Fibroblast of peridontal ligament (primary cell): ENCODE measurements around the gene PTGER4.
"Not testable (repeated sequence)": the region's sequence is repeated elsewhere in the genome, so short reads cannot be mapped to it uniquely, and the experiment has no call there.

Experiments used
- DNase-seq: peaks from one replicate; pipeline ENCODE4 v3.0.0-alpha.2; 2010; ENCODE audit errors: extremely low read depth

PTGER4 gene

GRCh38 chr5:40679913-40680681 is at the start of gene PTGER4:
Gene PTGER4 (plus strand): TSS chr5:40679915. CDS start chr5:40680994, 1,079 bp downstream.
- DNase-seq = peak; percentile 28

DNA sequence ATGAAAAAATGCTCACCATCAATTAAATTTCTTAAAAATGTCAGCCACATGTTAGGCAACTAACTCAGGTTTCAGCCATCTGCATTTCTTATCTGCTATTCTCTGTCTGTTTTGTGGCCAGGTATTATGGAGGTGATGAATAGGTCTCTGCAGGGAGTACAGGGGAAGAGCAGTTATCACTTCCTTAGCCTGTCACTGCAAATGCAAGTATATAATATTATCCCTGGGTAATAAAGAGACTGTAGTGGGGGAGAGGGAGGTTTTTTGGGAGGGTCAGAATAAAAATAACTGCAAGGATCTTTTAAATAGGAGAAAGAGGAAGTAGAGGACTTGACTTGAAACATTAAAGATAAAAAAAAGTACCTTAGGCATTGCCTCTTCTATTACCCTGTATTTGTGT is 49.6 kb upstream of the PTGER4 start:
- DNase-seq = no peak

DNA sequence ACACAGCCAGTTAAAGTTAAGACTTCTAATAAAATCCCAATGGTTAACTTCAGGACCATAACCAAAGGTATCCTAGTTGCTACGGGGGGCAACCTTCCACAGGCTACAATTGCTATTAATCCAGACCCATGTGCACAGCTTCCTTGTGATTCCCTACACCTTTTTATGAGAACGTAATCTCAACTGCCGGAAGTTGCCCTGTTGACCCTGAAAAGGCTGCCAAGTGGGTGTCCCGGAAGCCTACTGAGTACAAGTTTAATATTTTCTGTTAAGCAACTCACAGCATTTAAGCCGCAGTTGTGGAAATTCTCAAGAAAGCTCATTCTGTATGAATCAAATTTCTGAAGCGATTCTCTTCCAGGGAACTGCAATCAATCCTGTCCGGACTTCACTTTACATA is 48.5 kb upstream of the PTGER4 start:
- no peak for DNase-seq

DNA sequence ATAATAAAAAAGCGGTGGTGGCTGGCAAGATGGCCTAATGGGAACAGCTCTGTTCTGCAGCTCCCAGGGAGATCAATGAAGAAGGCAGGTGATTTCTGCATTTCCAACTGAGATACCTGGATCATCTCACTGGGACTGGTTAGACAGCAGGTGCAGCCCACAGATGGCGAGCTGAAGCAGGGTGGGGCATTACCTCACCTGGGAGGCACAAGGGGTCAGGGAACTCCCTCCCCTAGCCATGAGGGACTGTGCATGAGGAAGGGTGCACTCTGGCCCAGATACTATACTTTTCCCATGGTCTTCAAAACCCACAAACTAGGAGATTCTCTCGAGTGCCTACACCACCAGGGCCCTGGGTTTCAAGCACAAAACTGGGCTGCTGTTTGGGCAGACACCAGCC is 45.6 kb upstream of the PTGER4 start:
- no peak for DNase-seq

GRCh38 chr5:40634593-40634992 is 45.1 kb upstream of the PTGER4 start:
- no peak for DNase-seq

- DNase-seq = not testable (repeated sequence)
These were observed 40.2 kb upstream of the PTGER4 start for GRCh38 chr5:40639531-40639930.

DNA sequence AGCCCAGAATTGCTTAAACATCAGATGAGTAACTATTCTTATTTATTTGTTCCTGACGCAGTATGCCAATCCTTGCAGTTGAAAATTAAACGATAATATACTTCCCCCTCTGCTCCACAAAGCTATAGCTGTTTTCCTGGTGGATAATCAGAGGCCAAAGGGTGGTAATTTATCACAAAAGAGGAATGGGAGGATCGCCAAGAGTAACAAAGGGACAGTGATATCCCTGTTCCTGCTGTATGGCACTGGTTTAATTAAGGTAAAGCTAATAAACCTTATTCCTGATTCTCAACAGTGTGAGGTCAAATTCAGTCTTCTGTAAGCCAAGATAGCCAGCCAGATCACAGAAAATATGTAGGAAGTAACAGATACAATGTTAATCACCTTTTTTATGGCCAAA is 33.4 kb upstream of the PTGER4 start:
- no peak for DNase-seq

DNA sequence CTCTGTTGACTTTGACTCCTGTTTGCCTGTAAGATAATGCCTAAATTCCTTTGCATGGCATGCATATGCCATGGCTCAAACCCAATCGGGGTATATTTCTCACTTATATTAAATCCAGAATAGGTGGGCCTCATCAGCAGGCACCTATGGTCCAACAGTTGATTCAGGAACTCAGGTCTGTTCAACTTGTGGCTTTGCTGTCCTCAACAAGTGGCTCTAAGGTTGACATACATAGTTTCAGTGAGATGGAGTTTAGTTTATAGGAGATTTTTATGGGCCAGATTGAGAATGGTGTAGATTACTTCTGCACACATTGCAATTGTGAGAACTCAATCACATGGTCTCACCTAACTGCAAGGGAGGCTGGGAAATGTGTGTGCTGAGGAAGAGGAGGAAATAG is 31.6 kb upstream of the PTGER4 start:
- no peak for DNase-seq

GRCh38 chr5:40649463-40650030 is 30.2 kb upstream of the PTGER4 start:
- peak; percentile 59 for DNase-seq

GRCh38 chr5:40651201-40651600 is 28.5 kb upstream of the PTGER4 start:
- DNase-seq = no peak

DNA sequence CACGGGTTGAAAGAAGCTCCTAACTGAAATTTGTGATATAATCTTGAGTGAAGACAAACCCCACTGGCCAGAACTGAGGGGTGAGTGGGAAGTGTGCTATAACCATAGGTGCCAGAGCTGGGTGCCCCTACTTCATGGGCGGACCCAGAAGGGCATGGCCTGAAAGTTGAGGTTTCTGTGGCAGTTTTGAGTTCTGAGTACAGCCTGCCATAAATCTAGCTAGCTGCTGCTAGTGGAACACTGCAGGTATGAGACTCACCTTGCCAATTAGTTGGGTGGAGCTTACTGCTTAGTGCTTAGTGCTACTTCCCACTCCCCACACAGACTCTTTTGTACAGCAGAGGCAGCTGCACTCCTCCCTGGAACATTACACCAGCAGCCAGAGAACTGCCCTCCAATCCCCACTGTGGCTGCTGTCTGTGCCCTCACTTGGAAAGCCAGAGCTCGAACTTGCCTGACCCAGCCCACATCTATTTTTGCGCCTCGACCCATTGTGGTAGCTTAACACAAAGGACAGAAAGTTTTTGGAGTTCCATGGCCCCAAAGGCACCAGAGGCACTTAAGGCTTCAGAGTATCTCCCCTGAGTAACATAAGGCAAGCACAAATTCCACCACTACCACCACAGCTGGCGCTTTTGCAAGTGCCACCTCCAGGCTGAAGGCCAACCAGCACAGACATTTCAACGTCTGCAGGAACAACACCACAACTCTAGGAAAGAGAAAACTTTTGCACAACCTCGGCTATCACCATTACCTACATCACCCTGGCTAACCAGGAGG is 27.1 kb upstream of the PTGER4 start:
- DNase-seq = no peak

DNA sequence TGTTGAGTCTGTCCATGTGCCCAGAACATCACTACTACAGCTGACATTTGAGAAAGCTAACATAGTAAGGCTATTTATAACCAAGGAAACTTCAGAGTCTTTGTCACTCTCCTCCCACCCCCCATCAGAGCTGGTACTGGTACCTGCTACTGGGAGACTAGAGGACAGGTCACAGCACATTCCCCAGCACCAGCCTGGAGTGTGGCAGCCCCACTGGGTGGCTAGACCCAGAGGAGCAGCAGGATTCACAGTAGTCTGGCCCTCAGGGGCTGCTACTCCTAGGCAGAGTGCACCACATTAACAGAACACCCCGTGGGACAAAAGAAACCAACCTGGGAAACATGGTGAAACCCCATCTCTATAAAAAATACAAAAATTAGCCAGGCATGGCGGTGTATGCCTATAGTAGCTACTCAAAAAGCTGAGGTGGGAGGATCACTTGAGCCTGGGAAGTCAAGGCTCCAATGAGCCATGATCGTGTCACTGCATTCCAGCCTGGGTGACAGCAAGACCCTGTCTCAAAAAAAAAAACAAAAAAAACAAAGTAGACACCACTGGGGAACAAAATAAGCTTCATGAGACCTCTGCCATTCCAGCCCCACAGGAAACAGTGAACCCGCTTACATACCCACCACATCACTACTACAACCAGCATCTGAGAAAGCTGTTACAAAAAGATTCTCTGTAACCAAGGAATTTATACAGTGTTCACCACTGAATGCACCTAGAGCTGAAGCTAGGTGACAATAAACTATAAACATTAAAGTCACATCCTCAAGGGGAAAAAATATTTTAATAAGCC is 26.3 kb upstream of the PTGER4 start:
- no peak for DNase-seq

GRCh38 chr5:40654377-40654991 is 25.2 kb upstream of the PTGER4 start:
- no peak for DNase-seq

- DNase-seq = no peak
These were observed 24.6 kb upstream of the PTGER4 start for GRCh38 chr5:40655138-40655537.

GRCh38 chr5:40656091-40656490 is 23.6 kb upstream of the PTGER4 start:
- peak; percentile 63 for DNase-seq

DNA sequence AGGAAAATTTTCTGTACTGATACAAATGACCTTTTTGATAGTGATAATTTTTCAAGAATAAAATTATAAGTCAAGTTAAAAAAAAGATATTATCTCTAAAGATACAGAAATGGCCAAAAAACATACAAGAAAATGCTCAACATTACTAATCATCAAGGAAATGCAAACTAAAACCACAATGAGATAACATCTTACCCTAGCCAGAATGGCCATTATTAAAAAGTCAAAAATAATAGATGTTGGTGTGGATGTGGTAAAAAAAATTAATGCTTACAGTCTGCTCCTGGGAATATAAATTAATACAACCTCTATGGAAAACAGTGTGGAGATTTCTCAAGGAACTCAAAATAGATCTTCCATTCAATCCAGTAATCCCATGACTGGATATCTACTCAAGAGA is 22.9 kb upstream of the PTGER4 start:
- no peak for DNase-seq

- DNase-seq = no peak
These were observed 19.0 kb upstream of the PTGER4 start for GRCh38 chr5:40660751-40661150.

GRCh38 chr5:40665635-40666298 is 13.9 kb upstream of the PTGER4 start:
- DNase-seq = no peak

- no peak for DNase-seq
These were observed 13.1 kb upstream of the PTGER4 start for GRCh38 chr5:40666657-40667056.

GRCh38 chr5:40667161-40667663 is 12.5 kb upstream of the PTGER4 start:
- DNase-seq = no peak
